Lower lobe of right lung (tissue), 2 donors: ENCODE data around the gene MAP1B. TPM values are rescaled to one million over a fixed set of nuclear protein-coding genes. Genes with fewer than 3 reads are reported as not detected.

Experiments used
- ATAC-seq, 2 donors: fragments of 200-7000 bp; cut with Tn5 transposase; one replicate each; pipeline ENCODE4 v1.9.1; 2020 to 2022; ENCODE audit warnings: mild to moderate bottlenecking in 2 of 2, moderate library complexity in 2 of 2
- DNase-seq: peaks from one replicate; pipeline ENCODE4 v3.0.0-alpha.2; 2020
- H3K27ac ChIP-seq: fragments of 200-600 bp; one replicate; pipeline ENCODE4 v1.8.0; 2022
- H3K27me3 ChIP-seq: fragments of 200-600 bp; one replicate; pipeline ENCODE4 v1.8.0; 2022; ENCODE audit warnings: low read depth
- H3K36me3 ChIP-seq: fragments of 200-600 bp; one replicate; pipeline ENCODE4 v1.8.0; 2022; ENCODE audit warnings: mild to moderate bottlenecking
- H3K4me1 ChIP-seq: fragments of 200-600 bp; one replicate; pipeline ENCODE4 v1.8.0; 2022
- H3K4me3 ChIP-seq: fragments of 200-600 bp; one replicate; pipeline ENCODE4 v1.8.0; 2022; ENCODE audit warnings: mild to moderate bottlenecking
- H3K9me3 ChIP-seq: fragments of 200-600 bp; one replicate; pipeline ENCODE4 v1.8.0; 2022
- intact Hi-C: fragments of 100-400 bp; cut with DNase I; formaldehyde crosslinking; loops from one replicate; pipeline ENCODE4 v1.11.0; 2022
- total RNA-seq: library from RNA; stranded (reverse); fragmentation: NEBNext Ultra II Directional; extraction: Animal tissue kit (Norgen Biotek cat#: 25700); gene quantifications from one replicate; pipeline ENCODE4 v1.2.1, GENCODE V29; 2021
- TF ChIP-seq, protein P1 (sequence below): fragments of 200-600 bp; IDR thresholded peaks from one replicate; pipeline ENCODE4 v1.8.0; 2022; ENCODE audit warnings: antibody characterized with exemption, mild to moderate bottlenecking
- donor health status: DM: no; HTN: yes; CAD: no; lungs with severe emphysema.

MAP1B gene
- total RNA-seq, 1 donor from 2014 or later, result 20.6 TPM

DNA sequence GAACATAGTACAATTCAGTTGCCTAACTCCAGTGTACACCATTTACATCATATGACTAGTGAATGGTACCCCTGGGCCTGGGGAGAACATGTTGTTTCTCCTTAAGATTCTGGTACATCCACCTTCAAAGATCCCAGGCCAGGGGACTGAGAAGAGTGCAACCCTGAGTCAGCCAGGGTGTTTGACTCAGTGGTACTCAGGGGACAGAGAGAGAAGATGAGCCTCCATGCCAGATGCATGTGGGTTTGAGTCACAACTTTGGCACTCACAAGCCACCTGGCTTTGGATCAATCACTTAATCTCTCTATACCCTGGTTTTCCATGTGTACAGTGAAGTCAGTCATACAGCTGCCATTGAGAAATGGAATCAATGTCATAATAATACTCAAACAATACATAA is 53.7 kb downstream of the MAP1B start:
- H3K27me3 ChIP-seq, result no peaks in the 10 kb centered on the region
- no peak overlapping the region for H3K27ac ChIP-seq
- ATAC-seq (no peak), DNase-seq (no peak)
- no peak overlapping the region for H3K4me3 ChIP-seq
- no peaks in the 10 kb centered on the region for H3K4me1 ChIP-seq
- TF ChIP-seq, protein P1, sequence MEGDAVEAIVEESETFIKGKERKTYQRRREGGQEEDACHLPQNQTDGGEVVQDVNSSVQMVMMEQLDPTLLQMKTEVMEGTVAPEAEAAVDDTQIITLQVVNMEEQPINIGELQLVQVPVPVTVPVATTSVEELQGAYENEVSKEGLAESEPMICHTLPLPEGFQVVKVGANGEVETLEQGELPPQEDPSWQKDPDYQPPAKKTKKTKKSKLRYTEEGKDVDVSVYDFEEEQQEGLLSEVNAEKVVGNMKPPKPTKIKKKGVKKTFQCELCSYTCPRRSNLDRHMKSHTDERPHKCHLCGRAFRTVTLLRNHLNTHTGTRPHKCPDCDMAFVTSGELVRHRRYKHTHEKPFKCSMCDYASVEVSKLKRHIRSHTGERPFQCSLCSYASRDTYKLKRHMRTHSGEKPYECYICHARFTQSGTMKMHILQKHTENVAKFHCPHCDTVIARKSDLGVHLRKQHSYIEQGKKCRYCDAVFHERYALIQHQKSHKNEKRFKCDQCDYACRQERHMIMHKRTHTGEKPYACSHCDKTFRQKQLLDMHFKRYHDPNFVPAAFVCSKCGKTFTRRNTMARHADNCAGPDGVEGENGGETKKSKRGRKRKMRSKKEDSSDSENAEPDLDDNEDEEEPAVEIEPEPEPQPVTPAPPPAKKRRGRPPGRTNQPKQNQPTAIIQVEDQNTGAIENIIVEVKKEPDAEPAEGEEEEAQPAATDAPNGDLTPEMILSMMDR, result no peak
- no peaks in the 10 kb centered on the region for H3K36me3 ChIP-seq
- H3K9me3 ChIP-seq, result no peaks in the 10 kb centered on the region
- intact Hi-C loops, result no loop called here

DNA sequence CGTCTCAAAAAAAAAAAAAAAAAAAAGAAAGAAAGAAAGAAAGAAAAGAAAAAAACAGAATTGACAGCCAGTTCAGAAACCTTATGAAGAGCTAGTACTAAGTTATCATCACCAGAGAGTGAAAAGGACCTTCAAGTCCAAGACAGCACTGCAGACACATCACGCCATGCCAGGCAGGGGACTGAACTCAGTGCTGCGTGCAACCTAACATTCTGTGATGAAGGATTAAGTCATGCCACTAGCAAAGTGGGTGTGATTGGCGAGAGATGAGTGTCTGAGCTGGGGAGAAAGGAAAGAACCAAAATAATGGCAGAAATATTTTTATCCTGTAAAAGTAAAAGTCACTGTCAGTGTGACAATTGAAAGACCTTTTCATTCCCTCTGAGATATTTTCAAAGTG is 54.7 kb downstream of the MAP1B start:
- intact Hi-C loops, result no loop called here
- no peak overlapping the region for H3K27ac ChIP-seq
- DNase-seq (no peak), ATAC-seq (no peak)
- H3K27me3 ChIP-seq, result no peaks in the 10 kb centered on the region
- TF ChIP-seq, protein P1, result no peak
- H3K4me1 ChIP-seq, result peaks cover 6% of the 10 kb centered on the region
- no peak overlapping the region for H3K4me3 ChIP-seq
- no peaks in the 10 kb centered on the region for H3K36me3 ChIP-seq
- H3K9me3 ChIP-seq, result no peaks in the 10 kb centered on the region

GRCh38 chr5:72163349-72163983 is 56.2 kb downstream of the MAP1B start:
- no peak overlapping the region for H3K27ac ChIP-seq
- H3K36me3 ChIP-seq, result no peaks in the 10 kb centered on the region
- H3K9me3 ChIP-seq, result no peaks in the 10 kb centered on the region
- no peaks in the 10 kb centered on the region for H3K27me3 ChIP-seq
- intact Hi-C loops, result no loop called here
- ATAC-seq (no peak), DNase-seq (no peak)
- H3K4me3 ChIP-seq, result no peak overlapping the region
- TF ChIP-seq, protein P1, result no peak
- peaks cover 10% of the 10 kb centered on the region for H3K4me1 ChIP-seq

- Histone ChIP-seq H3K36me3 (no peaks in the 10 kb centered on the region), H3K27ac (peak overlapping the region; percentile 49), H3K27me3 (no peaks in the 10 kb centered on the region), H3K4me3 (peak overlapping the region; percentile 15), H3K4me1 (peaks cover 10% of the 10 kb centered on the region), H3K9me3 (no peaks in the 10 kb centered on the region)
- no peak for DNase-seq
- ATAC-seq, result peak in 1 of 2 donors; percentile 56
- intact Hi-C loops, result no loop called here
- TF ChIP-seq, protein P1, result no peak
These were observed 59.0 kb downstream of the MAP1B start for GRCh38 chr5:72166070-72166979.

DNA sequence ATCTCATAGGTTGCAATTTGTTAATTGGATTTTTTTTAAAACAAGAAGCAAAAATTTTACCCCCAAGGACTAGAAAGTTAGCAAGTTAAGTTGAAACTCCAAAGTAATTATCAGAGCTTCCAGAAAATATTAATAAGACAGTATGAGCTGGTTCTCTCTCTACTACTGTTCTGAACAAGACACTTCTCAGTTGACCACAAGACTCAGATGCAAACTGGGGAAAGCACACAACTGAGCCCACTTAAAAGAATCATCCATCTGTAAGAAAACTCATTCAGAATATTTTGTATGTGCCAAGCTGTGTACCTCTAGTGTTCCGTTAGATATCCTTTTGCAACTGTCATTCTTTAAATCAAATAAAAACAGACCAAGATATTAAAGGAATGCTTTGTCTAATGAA is 60.0 kb downstream of the MAP1B start:
- H3K4me1 ChIP-seq, result peaks cover 10% of the 10 kb centered on the region
- H3K4me3 ChIP-seq, result no peak overlapping the region
- TF ChIP-seq, protein P1, result no peak
- intact Hi-C loops, result no loop called here
- no peak overlapping the region for H3K27ac ChIP-seq
- DNase-seq (no peak), ATAC-seq (no peak)
- H3K27me3 ChIP-seq, result no peaks in the 10 kb centered on the region
- no peaks in the 10 kb centered on the region for H3K9me3 ChIP-seq
- H3K36me3 ChIP-seq, result no peaks in the 10 kb centered on the region
